HG02763 (cell line): ENCODE data around the gene NUFIP1.
"Not testable (repeated sequence)": the region's sequence is repeated elsewhere in the genome, so short reads cannot be mapped to it uniquely, and the experiment has no call there.

Experiments used
- ATAC-seq: cut with Tn5 transposase; IDR thresholded peaks from one replicate; pipeline ENCODE4 v1.9.1; 2021; ENCODE audit warnings: mild to moderate bottlenecking, moderate library complexity; ENCODE audit not compliant: unreplicated experiment

NUFIP1 gene

DNA sequence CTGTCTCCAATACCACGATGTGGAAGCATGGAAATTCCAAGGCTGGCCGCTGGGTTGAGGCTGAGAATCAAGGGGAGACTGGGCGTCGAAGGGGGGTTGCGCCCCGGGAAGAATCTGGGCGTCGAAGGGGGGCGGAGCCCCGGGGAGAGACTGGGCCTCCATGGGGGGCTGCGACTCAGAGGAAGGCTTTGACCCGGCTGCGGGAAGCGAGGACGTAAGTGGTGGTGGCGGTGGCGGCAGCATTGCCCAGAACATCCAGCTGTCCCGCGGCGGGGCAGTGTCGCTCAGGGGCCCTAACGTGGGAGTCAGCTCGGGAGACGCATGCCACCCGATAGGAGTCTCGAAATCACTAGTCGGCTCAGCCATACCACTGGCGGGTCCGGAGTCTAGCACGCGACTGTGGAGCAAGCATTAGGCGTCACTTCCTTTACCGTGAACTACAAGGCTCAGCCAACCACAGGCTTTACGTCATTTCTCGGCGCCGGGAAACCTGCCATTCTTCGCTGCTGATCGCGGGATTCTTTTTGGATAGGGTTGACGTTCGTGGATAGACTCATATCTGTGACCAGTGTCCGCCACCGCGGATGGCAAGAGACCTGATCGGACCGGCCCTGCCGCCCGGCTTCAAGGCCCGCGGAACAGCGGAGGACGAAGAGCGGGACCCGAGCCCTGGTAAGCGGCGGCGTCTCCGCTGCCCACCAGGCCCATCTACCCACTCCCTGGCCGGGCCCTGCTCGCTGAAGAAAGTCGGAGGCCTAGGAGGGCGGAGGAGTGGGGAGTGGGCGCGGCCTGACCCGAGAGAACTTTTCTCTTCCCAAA is at the start of gene NUFIP1, which contains the start of gene GPALPP1:
TSS of gene NUFIP1 (minus strand) at position 401 of the 819 bp plus-strand sequence. CDS start at position 366, 35 bp downstream.
TSS of gene GPALPP1 (plus strand) at position 468 of the 819 bp plus-strand sequence. CDS start at position 585, 117 bp downstream.
- ATAC-seq, result peak; percentile 96

- ATAC-seq, result no peak
These were observed 46.9 kb upstream of the NUFIP1 start for GRCh38 chr13:45036206-45036605.

- no peak for ATAC-seq
These were observed 45.1 kb upstream of the NUFIP1 start for GRCh38 chr13:45034342-45034741.

DNA sequence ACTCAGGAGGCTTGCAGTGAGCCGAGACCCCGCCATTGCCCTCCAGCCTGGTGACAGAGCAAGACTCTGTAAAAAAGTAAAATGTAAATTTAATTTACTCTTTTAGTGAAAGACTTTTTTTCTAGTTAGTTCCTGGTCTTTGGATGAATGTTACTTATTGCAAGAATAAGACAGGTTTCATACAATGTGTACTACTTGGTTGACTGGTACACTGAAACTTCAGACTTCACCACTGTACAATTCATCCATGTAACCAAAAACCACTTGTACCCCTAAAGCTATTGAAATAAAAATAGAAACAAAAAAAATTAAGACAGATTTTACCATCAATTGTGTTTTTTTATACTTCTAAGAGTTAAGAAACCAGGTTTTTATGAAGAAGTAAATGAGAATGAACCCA is 35.6 kb upstream of the NUFIP1 start:
- ATAC-seq, result no peak

DNA sequence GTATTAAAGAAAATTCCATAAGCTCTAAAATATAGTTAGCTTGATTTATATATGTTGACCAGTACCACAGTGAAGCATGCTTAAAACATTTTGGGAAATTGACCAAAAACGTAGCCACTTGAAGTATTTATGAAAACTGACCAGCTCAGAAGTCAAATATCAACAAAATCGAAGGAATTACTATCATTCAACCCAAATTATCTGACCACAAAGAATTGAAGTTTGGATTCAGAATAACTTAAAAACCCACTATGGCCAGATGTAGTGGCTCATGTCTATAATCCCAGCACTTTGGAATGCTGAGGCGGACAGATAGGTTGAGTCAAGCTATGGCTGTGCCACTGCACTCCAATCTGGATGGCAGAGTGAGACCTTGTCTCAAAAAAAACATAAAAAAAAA is 32.0 kb upstream of the NUFIP1 start:
- no peak for ATAC-seq

DNA sequence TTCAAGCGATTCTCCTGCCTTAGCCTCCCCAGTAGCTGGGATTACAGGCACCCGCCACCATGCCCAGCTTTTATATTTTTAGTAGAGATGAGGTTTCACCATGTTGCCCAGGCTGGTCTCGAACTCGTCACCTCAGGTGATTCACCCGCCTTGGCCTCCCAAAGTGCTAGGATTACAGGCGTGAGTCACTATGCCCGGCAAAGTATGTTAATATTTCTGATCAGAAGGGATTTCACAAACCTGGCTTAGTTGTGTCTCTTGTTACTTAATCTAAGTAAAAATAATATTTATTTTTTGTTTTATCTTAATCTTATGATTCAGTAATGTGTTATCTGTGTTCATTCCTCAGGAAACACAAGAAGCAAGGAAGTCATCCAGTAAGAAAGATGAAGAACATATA is 30.7 kb upstream of the NUFIP1 start:
- not testable (repeated sequence) for ATAC-seq

- ATAC-seq, result no peak
These were observed 27.6 kb upstream of the NUFIP1 start for GRCh38 chr13:45016792-45017425.

DNA sequence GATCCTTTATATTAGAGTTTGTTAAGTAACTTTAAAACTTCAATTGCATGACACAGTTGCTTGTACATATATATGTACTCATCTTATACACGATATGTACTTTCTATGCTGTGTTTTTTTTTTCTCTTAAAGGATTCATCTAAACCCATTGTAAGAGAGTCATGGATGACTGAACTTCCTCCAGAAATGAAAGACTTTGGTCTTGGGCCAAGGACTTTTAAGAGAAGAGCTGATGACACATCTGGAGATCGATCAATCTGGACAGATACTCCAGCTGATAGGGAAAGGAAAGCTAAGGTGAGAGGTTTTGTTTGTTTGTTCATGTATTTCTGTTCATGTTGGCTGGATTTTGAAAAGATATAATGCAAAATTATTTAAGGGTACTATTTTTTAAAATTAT is 26.0 kb upstream of the NUFIP1 start:
- no peak for ATAC-seq

- ATAC-seq, result no peak
These were observed 21.9 kb upstream of the NUFIP1 start for GRCh38 chr13:45011198-45011597.

DNA sequence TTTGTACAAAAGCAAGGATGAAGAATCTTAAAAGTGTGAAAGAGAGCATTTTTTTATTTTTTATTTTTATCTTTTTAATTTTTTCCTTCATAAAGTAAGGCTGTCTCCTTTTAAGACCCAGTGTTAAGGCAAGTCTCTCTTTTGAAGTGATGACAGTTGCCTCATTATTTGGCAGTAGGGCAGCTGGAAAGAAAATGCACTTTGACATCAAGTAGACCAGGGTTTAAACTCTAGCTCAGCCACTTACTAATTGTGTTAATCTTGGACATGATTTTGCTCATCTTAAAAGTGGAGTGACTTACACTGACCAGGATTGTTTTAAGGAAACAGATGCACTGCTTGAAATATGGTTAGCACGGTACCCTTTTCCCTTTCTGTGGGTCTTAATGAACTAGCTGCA is 18.6 kb upstream of the NUFIP1 start:
- no peak for ATAC-seq

GRCh38 chr13:45007225-45007624 is 18.0 kb upstream of the NUFIP1 start:
- no peak for ATAC-seq

- ATAC-seq, result no peak
These were observed 14.8 kb upstream of the NUFIP1 start for GRCh38 chr13:45004096-45004495.

DNA sequence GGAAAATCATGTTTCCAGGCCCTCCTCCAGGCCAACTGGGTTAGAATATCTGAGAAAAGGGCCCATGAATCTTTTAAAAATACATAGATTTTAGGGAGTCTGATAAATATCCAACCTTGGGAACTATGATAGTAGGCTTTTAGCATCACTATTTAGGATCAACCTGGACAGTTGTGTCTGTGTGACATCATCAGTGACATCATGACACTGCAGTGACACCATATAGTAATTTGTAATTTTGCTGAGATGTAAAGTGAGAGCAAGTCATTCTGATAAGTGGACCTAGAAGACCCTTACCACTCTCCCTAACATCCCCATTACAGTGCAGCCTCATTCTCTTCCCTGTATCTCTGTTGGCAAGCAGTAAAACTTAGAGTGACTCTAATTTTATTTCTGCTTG is 14.1 kb upstream of the NUFIP1 start:
- no peak for ATAC-seq

DNA sequence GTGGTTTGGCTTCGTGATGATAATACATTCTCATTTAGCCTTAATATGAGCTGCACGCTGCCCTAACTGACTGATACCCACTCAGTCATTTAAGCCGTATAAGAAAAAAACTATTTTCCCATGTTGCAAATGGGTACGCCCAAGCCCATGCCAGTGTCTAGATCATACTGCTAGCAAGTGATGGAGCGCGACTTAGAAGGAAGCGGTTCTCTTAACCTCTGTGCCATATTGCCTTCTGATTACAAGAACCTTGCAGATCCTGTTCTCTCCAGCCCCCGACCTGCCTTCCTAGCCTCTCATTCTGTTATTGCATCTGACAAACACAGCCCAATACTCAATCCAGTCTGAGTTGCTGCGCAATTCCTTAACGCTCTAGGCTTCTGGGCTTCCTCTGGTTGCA is 670 bp upstream of the NUFIP1 start:
- no peak for ATAC-seq

DNA sequence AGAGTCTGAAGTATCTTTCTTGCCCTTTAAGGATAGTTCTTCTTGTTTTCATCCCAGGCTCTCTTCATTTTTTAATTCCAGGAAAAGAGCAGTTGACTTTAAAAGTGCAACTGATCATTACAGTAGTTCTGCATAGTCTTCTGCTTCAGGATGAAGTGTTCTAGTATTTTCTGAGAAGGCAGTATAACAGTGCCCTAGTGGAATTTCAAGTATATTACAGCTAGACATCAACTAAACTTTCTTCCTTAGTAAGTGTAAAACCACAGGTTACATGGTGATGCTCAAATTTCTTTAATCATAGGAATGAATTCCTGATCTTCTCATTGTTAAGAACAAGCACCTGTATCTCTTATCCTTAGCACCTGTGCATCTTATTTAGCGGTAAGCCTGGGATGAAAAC is 10.9 kb downstream of the NUFIP1 start:
- ATAC-seq, result no peak

DNA sequence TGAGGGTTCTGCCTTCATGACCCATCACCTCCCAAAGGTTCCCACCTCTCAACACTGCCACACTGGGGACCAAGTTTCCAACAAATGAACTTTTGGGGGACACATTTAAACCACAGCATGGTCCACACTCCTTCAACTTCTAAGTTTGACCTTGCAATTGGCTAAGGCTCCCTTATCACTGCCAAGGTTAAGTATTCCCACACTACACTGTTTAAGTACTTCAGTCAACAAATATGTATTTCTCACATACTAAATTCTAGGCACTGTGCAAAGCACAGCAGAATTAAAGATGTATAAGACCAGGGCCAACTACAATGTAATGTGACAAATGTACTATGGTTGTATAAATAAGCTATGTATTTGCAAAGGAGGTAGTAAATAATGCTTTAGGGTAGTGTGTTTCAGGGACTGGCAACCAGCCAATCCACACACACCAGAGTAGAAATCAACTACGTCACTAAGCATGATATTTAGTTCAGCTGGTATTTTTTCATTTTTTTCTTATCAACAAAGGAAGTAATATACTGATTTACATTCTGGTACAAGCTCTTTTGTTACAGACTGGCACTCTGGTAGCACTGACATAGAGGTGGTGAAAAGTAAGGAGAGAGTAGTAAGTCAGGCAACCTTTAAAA is 12.2 kb downstream of the NUFIP1 start:
- no peak for ATAC-seq

GRCh38 chr13:44976196-44976595 is 13.1 kb downstream of the NUFIP1 start:
- no peak for ATAC-seq

DNA sequence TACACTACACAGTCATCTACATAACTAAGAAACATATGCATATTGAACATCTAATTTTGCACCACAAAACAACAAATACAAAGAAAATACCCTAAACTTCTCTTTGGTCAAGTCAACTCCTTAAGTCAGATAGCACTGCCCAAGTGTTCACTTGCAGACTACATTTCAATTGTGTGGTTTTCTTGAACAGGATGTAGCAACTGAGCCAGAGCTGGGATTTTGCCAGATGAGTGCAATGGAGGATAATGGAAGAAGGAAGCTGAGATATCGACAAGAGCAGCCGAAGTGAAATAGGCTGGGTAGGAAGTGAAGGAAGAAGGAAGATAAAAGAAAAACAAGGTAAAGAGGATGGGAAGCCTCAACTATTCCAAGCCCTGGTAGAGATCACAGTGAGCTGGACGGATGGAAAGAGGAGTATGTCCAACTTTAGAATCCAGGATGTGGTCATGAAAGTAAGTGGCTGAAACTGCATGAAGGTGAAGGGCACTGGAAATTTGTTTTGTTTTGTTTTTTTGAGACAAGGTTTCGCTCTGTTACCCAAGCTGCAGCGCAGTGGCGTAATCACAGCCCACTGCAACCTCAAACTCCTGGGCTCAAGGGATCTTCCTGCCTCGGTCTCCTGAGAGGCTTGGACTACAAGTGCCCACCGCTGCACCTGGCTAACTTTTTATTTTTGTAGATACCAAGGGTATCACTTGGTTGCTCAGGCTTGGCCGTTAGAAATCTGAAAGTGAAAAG is 15.0 kb downstream of the NUFIP1 start:
- peak; percentile 60 for ATAC-seq

DNA sequence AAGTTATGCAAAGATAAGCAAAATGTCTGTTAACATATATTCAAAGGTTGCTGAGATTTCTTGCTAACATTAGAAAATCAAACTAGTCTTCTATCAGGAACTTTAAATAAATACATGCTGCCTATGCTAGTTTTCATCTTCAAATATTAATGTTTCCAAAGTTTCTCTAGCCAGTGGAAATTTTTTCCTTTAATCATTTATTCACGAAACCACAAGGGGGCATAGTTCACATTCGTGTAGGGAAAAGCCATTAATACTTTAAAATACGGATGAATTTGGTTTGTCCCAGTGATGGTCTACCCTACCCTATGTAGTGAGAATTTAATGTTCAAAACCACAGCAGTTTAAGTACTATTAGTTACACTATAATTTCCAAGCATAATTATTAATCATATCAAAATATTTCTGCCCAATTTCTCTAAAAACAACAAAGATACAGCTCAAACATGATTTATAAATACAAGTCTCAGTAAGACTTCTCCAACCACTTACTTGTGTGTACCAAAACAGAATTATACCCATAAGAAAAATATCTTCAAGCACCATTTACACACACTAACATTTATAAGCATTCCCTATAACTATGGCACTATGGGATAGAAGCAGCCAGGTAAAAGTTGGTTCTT is 16.2 kb downstream of the NUFIP1 start:
- ATAC-seq, result no peak

- ATAC-seq, result no peak
These were observed 17.3 kb downstream of the NUFIP1 start for GRCh38 chr13:44971656-44972595.
